GM15510 (cell line): ENCODE data around the gene FAM222A.

Source experiments
- POLR2A ChIP-seq: IDR thresholded peaks from 3 replicates; pipeline ENCODE4 v1.6.1; 2011; ENCODE audit warnings: borderline replicate concordance; ENCODE audit not compliant: insufficient read length; ENCODE audit errors: extremely low read depth

FAM222A gene

DNA sequence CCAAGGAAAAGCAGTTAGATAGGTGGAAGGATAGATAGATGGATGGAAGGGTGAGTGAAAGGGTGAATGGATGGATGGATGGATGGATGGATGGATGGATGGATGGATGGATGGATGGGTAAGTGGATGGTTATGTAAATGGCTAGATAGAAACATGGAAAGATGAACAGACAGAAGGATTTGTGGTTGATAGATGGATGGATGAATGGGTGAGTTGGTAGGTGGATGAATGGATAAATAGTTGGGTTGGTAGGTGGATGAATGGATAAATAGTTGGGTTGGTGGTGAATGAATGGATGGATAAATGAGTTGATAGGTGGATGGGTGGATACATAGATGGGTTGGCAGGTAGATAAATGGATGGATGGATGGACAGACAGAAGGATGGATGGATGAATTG is 30.3 kb upstream of the FAM222A start:
- TF ChIP-seq POLR2A, result no peak

DNA sequence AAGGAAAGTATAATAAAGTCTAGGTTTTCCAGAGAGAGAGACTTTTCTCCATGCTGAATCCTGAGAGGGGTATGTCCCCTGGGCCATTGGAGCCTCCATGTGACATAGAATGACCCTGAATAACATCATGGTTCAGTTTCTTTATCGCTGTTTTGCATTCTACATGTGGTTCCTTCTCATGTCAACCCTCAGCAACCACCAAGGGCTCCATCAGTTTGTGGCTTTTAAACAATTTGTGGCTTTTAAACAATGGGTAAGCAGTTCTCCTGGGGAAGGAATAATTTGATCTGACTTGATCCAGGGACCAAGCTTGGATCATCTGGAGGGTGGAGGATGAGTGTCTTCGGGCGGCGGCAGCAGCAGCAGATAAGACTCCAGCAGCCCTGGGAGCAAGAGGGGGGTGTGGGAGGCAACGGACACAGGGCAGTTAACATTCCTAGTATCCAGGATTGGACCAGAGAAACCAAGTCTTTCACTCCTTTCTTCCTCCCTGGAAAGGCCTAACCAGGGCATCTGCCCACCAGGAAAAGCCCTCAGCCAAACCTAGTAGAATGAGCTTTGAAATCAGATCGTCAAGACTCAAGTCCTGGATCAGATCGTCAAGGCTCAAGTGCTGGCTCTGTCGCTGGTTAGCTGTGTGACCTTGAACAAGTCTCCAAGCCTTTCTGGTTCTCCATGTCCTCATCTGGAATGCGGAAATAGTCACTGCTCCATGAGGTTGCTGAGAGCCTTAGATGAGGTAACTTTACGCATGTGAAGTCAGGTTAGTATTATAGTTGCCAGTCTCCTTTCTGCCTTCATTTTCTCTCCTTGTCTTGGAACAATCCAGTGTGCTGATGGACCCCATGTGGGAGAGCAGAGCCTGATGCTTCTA is 27.8 kb upstream of the FAM222A start:
- no peak for TF ChIP-seq POLR2A

DNA sequence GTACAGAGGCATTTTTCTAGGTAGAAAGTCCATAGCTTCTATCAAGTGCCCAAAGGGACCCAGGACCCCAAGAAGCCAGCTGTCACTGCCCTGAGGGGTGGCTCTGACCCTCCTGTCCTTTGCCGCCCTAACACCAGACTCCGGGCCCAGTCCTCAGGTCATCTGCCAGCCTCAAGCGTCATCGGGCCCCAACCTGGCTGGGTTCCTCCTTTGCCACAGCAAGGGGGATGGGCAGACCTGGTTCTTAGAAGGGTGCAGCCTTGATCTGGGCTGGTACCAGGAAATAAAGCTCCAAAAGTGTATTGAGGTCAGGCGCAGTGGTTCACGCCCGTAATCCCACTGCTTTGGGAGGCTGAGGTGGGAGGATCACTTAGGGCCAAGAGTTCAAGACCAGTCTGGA is 27.1 kb upstream of the FAM222A start:
- TF ChIP-seq POLR2A, result no peak

DNA sequence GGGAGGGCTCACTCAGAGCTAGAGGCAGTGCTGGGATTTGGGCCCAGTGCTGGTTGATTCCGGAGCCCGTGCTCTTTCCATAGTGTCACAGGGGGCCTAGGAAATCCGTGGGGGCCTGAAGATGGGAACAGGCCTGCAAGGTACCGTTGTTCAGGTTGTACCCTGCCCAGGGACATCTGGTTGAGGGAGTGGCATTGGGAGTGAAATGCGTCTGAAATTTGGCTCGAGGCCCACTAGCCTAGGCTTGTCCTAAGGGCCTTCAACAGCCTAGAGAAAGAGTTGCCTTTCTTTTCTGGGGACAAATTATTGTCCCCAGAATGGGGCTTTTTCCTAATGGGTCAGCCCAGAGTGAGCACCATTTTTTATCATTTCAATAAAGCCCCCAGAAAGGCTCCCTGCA is 26.4 kb upstream of the FAM222A start:
- TF ChIP-seq POLR2A, result no peak

DNA sequence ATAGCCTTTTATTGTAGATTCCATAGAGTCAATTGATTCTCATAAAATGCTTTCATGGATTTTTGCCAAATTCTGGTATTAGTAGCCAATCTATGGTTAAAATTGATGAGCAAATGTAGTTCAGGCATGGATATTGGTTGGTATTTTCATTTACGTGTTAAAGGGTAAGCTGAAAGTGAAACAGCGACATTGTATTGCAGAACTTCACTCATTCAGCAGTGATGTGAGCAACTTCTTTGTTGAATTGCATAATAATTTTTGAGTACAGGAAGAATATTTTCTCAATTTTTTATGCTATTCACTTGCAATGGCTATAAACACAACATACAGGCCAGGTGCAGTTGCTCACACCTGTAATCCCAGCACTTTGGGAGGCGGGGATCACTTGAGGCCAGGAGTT is 24.2 kb upstream of the FAM222A start:
- no peak for TF ChIP-seq POLR2A

DNA sequence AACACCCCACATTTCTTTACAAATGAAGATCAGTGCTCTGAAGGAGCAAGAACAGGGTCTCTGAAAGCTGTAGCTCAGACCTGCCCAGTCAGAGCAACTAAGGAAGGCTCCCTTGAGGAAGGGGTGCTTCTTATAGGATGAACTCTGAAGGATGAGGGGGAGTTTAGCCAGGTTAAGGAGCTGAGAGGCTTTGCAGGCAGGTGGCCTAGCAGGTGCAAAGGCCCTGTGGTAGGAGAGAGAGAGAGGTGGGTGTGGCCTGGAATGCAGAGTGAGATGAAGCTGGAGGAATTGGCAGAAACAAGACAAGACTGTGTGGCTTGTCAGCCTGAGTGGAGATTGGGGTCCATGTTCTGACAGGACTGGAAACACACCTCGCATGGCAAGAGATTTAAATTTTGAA is 20.5 kb upstream of the FAM222A start:
- TF ChIP-seq POLR2A, result no peak

DNA sequence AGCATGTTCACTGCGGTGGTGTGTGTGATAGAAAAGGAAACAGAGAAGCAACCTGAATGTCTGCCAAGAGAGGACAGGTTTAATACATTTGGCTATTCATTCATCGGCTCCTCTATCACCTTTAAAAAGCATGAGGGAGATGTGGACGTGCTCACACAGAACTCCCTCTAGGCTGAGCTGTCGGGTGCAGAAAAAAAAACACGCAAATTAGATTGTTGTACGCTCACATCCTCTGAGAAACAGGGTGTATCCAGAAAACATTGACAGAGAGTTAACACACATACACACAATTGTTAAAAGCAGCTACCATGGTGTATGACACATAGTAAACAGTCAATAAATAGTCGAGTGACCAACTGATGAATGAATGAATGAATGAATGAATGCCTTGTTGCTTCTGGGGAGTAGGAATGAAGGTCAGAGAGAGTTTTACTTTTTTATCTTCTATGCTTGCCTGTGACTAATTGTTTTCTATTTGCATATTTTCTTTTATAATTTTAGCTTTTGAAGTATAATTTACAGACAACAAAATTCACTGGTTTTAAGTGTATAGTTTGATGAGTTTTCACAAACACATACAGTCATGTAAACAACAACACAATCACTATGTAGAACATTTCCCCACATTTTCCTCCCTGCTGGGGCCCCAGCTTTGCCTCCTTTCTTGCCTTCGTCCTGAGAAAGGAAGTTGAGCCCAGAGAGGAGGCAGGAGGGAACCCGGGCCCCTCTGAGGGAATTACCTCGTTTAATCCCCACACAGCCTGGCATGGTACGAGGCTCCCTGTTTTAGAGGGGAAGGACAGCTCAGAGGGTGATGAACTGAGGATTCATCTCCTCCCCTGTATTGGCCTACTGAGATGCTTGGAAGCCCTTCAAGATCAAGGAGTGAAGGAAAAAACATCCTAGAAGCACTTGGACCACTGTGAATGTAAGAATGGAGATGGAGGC is 19.7 kb upstream of the FAM222A start:
- no peak for TF ChIP-seq POLR2A

DNA sequence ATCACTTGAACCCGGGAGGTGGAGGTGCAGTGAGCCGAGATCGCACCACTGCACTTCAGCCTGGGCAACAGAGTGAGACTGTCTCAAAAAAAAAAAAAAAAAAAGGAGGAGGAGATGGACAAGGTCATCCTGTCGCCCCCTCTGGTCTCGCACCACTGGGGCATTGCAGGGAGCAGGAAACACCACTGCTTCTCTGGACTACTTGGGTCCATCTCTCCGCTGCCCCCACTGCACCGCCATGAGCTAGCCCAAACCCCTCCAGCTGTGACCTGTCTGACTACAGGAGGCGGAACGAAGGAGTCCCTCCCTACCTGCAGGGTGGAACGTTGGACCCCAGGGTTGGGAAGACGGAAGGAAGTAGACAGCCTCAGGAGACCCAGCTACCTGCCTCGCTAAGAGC is 18.2 kb upstream of the FAM222A start:
- TF ChIP-seq POLR2A, result no peak

DNA sequence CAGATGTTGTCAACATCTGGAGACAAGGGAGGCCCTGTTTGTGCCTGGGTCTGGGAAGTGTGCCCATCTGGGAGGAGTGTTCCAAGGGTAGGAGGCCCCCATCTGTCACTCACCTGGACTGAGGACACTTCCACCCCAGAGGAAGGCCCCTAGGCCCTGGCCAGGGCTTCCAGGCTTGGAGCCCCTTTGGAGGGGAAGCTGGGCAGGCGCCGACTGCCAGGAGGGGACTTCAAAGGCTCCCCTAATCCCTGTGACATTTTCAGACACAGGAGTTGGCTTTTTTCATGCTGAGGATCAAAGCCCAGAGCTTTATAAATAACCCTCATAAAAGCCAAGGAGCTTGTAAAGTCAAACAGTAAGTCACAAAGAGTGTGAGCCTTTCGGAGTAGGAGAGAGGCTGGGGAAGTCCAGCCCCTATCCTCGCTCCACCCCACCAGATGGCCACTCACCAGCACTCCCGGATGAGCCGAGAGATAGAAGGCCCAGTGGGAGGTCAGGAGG is 17.6 kb upstream of the FAM222A start:
- no peak for TF ChIP-seq POLR2A

DNA sequence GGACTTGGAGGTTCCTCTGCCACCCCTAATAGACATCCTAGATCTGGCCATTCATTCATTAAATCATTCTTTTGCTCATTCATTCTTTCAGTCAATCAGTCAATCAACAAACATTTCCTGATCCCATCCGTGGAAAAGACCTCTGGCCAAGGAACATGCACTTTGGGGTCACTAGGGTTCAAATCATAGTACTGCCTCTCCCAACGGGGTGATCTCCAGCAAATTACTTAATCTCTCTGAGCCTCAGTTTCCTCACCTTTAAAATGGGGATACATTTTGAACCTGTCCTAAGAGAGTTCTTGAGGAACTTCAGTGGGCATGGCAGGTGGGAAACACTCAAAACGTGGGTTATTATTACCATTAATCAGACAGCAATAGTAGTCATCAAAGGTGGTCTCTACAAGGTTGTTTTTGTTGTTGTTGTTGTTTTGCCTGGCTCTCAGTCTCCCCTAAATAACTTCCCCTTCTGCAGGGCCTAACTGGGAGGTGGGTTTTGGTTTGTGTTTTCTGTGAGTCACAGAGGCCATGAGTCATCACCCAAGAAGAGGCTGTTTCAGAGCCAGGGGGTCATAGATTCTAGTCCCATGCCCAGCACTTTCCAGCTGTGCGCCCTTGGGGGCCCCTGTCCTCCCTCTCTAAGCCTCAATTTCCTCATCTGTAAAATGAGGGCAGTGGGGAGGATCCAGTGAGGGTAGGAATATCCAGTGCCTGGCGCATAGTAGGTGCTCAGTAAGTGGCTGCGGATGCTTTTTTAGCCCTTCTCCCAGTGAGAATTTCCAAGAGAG is 16.9 kb upstream of the FAM222A start:
- no peak for TF ChIP-seq POLR2A

DNA sequence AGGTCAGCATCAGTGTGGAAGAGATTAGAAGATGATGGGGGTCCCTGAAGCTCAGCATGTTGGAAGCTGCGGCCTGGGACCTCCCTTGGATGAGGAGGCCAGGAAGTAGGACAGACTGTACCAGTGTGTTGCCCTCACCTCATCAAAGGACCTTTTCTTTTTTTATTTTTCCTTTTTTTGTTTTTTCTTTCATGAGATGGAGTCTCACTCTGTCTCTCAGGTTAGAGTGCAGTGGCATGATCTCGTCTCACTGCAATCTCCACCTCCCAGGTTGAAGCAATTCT is 16.4 kb upstream of the FAM222A start:
- no peak for TF ChIP-seq POLR2A

DNA sequence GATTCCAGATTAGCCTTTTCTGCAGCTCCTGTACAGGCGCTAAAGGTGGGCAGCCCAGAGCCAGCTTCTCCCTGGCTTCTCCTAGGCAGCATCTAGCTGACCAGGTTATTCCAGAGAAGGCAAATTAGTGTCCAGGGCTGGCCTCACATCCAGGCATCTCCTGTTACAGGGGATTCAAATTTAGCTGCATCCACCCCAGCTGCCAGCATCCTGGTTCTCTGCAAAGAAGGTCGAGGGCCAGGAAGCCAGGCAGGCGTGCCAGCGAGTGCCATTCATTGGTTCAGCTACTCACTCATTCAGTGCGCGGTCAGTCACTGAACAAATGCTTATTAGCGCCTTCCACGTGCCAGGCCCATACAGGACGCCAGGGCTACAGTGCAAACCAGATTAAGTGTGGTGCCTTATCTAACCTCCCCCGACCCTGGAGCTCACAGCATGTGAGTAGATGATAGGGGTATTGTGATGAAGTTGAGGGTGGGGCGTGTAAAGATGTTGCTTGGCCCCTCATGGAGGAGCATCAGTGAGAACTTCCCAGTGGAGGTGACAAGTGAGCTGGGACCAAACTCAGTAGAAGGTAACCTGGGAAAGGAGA is 15.7 kb upstream of the FAM222A start:
- no peak for TF ChIP-seq POLR2A

DNA sequence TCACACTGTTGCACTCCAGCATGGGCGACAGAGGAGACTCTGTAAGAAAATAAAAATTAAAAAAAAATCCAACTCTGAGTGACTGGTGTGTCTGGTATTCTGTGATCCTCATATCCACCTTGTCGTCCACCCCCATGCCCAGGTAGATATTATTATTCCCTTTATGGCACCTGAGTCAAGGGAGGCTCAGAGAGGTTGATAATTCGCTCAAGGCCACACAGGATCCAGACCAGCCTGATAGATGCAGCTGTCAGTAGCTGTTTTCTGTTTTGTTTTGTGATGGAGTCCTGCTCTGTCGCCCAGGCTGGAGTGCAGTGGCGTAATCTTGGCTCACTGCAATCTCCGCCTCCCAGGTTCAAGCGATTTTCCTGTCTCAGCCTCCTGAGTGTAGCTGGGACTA is 14.8 kb upstream of the FAM222A start:
- TF ChIP-seq POLR2A, result no peak

DNA sequence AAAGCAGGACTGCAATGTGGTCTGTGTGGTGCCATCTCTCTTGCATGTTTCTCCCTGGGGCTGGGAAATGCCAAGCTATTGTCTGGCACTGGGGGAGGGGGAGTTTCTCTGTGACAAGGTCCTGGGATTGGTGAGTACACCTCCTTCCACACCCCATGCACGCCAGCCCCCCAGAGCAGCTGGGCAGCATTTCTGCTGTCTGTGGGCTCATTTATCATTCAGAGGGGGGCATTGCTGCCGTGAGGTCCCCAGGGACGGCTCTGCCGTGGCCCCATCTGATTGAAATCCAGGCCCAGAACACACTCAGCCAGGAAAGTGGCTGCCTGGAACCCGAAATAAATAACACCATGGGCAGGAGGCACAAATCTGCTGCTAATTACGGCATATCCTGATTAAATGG is 12.6 kb upstream of the FAM222A start:
- no peak for TF ChIP-seq POLR2A
